ENCODE results near the gene CFAP90.

CFAP90 gene

GRCh38 chr5:7850395-7851239 lies at the start of gene CFAP90:
Gene CFAP90, minus strand, starts transcription at chr5:7851133. Its CDS starts 112 bp downstream, at chr5:7851021.
- peak; percentile 27 for DNase-seq (ENCODE audit: low read depth)

- DNase-seq (ENCODE audit: low read depth) = peak; percentile 33
Observed at GRCh38 chr5:7897014-7897600, 46.2 kb upstream of the CFAP90 start.

- no peak for DNase-seq (ENCODE audit: low read depth)
Observed at GRCh38 chr5:7894860-7895259, 43.9 kb upstream of the CFAP90 start.

- no peak for DNase-seq (ENCODE audit: low read depth)
Observed at GRCh38 chr5:7894439-7894838, 43.5 kb upstream of the CFAP90 start.

GRCh38 chr5:7888901-7889300 lies 38.0 kb upstream of the CFAP90 start:
- no peak for DNase-seq (ENCODE audit: low read depth)

- DNase-seq (ENCODE audit: low read depth) = peak; percentile 64
Observed at GRCh38 chr5:7886849-7887475, 36.0 kb upstream of the CFAP90 start.

- DNase-seq (ENCODE audit: low read depth) = no peak
Observed at GRCh38 chr5:7884491-7885267, 33.7 kb upstream of the CFAP90 start.

- DNase-seq (ENCODE audit: low read depth) = peak; percentile 33
Observed at GRCh38 chr5:7882926-7883325, 32.0 kb upstream of the CFAP90 start.

GRCh38 chr5:7881816-7882215 lies 30.9 kb upstream of the CFAP90 start:
- no peak for DNase-seq (ENCODE audit: low read depth)

- no peak for DNase-seq (ENCODE audit: low read depth)
Observed at GRCh38 chr5:7881091-7881490, 30.2 kb upstream of the CFAP90 start.

- DNase-seq (ENCODE audit: low read depth) = peak; percentile 30
Observed at GRCh38 chr5:7878381-7878873, 27.5 kb upstream of the CFAP90 start.

- DNase-seq (ENCODE audit: low read depth) = no peak
Observed at GRCh38 chr5:7877851-7878250, 26.9 kb upstream of the CFAP90 start.

GRCh38 chr5:7876867-7877266 lies 25.9 kb upstream of the CFAP90 start:
- peak; percentile 44 for DNase-seq (ENCODE audit: low read depth)

- DNase-seq (ENCODE audit: low read depth) = no peak
Observed at GRCh38 chr5:7875151-7875550, 24.2 kb upstream of the CFAP90 start.

GRCh38 chr5:7874639-7875038 lies 23.7 kb upstream of the CFAP90 start:
- no peak for DNase-seq (ENCODE audit: low read depth)

- DNase-seq (ENCODE audit: low read depth) = no peak
Observed at GRCh38 chr5:7873216-7873615, 22.3 kb upstream of the CFAP90 start.

GRCh38 chr5:7872517-7873130 lies 21.7 kb upstream of the CFAP90 start:
- no peak for DNase-seq (ENCODE audit: low read depth)

- no peak for DNase-seq (ENCODE audit: low read depth)
Observed at GRCh38 chr5:7871653-7872052, 20.7 kb upstream of the CFAP90 start.

- DNase-seq (ENCODE audit: low read depth) = no peak
Observed at GRCh38 chr5:7869474-7870136, 18.7 kb upstream of the CFAP90 start.

- peak; percentile 92 for DNase-seq (ENCODE audit: low read depth)
Observed at GRCh38 chr5:7868773-7869473, 18.0 kb upstream of the CFAP90 start, which contains the start of the genes FASTKD3 and MTRR. Gene FASTKD3, minus strand, starts transcription at chr5:7869031. Its CDS starts 948 bp downstream, at chr5:7868083. Gene MTRR, plus strand, starts transcription at chr5:7869148. Its CDS starts 1,647 bp downstream, at chr5:7870795.

All from fibroblast of gingiva (primary cell).